ENCODE data around the gene SMC1A.
"Not testable (repeated sequence)": the region's sequence is repeated elsewhere in the genome, so short reads cannot be mapped to it uniquely, and the experiment has no call there.

SMC1A gene

GRCh38 chrX:53422086-53422860 is at the start of gene SMC1A:
SMC1A (minus strand) TSS chrX:53422654; CDS start chrX:53422600, 54 bp downstream.
- ATAC-seq = peak; percentile 90 to 92

DNA sequence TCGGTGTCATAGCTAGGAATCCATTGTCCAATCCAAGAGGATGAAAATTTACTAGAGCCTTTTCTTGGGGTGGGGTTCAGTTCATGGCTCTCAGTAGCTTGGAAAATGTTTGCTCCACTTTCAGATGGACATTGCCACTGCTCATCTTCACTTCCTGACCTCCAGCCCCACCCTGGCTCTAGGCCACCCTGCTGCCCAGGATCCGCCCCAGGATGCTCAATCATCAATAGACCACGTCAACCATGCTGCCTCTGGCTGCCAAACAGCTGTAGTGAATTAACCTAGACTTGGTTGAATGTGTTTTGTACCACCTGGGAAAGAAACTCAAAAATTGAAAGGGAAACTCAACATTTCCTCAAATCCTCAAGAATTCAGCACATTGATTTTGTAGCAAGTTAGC is 48.9 kb upstream of the SMC1A start:
- no peak for ATAC-seq

DNA sequence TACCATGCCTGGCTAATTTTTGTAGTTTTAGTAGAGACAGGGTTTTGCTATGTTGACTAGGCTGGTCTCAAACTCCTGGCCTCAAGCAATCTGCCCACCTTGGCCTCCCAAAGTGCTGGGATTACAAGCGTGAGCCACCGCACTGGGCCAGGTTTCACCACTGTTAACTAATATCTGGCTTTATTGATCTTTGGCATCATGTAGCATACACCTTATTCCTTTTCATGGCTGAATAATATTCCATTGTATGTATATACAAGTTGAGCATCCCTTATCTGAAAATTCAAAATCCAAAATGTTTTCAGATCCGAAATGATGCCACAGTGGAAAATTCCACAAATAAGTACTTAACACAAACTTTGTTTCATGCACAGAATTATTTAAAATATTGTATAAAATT is 46.2 kb upstream of the SMC1A start:
- not testable (repeated sequence) for ATAC-seq

DNA sequence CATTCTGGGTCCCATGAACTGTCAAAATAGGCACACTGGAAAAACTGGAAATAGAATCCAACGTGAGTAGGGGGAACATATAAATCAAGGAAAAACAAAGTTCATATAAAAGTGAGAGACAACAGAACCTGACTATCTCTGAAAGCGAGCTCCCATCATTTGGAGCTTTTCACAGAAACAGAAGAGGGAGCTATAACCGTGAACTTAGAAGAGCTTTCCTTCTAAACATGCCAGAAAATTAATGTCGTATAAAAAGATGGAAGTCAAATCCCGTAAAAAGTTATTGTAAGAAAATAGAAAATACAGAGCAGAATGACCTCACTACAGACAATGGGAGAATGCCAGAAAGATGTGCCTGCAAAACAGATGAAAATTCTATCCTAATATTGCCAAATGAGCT is 35.6 kb upstream of the SMC1A start:
- no peak for ATAC-seq

DNA sequence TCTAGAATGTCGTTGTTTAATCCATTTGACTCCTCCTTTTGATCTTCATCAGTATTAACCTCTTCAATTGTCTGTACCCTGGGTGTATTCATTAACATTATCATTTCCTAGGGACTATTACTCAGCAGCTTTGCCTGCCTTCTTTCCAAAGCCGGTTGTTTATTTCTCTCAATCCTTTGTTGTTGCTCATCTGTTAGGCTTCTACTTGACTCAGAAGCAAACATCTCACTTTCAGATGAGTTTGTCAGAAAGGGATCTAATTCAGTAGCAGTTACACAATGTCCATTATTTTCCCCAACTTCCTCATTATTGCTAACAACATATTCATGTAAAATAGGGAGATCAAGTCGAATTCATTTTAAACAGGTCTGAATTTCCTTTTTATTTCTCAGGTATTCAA is 33.8 kb upstream of the SMC1A start:
- no peak for ATAC-seq

- ATAC-seq = no peak
These were observed 30.4 kb upstream of the SMC1A start for GRCh38 chrX:53452812-53453211.

- no peak for ATAC-seq
These were observed 27.2 kb upstream of the SMC1A start for GRCh38 chrX:53449632-53450031.

- ATAC-seq = no peak
These were observed 25.0 kb upstream of the SMC1A start for GRCh38 chrX:53447441-53447840.

GRCh38 chrX:53445977-53446376 is 23.5 kb upstream of the SMC1A start:
- no peak for ATAC-seq

DNA sequence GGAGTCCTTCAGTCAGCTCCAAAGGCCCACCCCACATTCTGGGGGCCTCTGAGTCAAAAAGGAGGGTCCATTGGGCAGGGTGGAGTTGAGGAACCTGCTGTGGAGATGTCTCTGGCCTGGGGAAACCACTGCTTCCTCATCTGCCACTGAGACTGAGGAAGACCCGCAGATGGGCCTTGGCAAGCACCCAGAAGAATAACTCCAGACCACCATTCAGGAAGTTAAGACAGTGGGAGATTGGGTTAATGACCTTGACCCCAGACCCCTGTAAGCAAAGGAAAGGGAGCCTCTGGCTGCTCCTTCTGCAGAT is 19.8 kb upstream of the SMC1A start:
- no peak for ATAC-seq

DNA sequence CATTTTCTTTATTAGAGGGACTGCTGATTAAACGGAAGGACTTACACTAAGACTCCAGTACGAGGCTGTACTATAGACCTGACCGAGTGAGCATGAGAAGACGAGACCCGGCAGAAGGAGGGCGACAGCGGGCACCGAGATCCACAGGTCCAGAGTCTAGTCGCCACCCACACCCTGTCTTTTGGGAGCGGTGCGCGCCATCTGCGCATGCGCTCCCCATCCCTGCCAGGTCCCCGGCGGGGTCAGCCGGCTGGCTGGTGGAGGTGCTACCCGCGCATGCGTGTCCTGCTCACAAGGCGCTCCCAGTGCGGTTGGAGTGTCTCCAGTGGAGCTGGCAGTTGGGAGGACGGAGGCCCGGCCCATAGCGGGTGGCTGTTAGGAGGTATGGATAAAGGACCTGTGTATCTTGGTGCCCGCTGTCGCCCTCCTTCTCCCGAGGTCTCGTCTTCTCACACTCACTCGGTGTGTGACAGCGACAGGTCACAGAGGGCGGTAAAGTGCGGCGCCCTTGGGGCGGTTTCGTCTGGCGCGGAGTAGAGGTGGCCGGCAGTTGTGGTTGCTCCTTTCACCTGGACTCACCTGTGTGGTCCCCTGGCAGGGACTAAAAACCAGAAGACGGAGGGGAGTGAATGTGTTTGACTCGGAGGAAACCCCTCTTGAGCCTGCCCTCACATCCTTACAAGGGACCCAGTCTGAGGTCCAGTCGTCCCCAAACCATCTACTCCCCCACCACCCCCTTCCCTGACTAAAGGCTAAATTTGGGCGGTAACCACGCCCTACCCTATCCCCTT is 19.3 kb upstream of the SMC1A start:
- ATAC-seq = peak; percentile 74 to 81

- ATAC-seq = no peak
These were observed 18.4 kb upstream of the SMC1A start for GRCh38 chrX:53440621-53441517.

DNA sequence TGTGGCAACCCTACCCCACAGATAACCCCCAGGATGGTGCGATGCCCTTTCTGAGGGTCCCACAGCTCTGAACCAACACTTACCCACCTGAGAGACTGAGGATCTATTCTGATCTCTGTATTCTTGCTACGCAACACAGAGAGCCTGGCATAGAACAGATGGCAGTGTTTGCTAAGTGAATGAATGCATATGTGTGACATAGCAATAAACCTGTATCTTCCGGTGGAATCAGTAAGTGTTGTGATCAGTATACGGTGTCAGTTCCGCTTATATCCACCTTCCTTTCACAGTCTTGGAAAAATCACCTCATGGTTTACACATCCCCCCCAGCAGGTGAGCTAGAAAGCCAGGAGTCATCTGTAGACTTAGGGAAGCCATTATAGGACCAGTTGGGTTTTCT is 17.6 kb upstream of the SMC1A start:
- no peak for ATAC-seq

GRCh38 chrX:53438832-53439230 is 16.4 kb upstream of the SMC1A start:
- no peak for ATAC-seq

GRCh38 chrX:53438174-53438831 is 15.8 kb upstream of the SMC1A start:
- ATAC-seq = no peak

DNA sequence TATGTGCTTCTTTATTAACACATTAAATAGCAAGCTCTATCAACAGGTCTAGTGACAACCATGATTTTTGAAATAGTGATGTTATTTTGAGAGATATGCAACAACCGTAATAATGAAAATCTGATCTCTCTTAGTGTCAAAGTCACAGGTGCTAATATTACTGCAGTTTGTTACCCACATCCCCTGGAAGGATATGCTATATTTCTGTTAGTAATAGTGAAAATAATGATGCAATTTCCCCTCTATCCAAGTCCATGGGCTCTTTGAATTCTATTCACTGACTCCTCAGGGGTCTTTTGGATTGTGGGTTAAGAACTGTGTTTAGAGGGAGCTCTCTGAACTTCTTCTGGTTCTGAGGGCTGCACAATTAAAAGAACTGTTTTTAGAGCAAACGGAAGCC is 14.8 kb upstream of the SMC1A start:
- ATAC-seq = peak in 1 of 2 donors; percentile 19

- peak in 1 of 2 donors; percentile 42 for ATAC-seq
These were observed 13.5 kb upstream of the SMC1A start for GRCh38 chrX:53435997-53436396.

DNA sequence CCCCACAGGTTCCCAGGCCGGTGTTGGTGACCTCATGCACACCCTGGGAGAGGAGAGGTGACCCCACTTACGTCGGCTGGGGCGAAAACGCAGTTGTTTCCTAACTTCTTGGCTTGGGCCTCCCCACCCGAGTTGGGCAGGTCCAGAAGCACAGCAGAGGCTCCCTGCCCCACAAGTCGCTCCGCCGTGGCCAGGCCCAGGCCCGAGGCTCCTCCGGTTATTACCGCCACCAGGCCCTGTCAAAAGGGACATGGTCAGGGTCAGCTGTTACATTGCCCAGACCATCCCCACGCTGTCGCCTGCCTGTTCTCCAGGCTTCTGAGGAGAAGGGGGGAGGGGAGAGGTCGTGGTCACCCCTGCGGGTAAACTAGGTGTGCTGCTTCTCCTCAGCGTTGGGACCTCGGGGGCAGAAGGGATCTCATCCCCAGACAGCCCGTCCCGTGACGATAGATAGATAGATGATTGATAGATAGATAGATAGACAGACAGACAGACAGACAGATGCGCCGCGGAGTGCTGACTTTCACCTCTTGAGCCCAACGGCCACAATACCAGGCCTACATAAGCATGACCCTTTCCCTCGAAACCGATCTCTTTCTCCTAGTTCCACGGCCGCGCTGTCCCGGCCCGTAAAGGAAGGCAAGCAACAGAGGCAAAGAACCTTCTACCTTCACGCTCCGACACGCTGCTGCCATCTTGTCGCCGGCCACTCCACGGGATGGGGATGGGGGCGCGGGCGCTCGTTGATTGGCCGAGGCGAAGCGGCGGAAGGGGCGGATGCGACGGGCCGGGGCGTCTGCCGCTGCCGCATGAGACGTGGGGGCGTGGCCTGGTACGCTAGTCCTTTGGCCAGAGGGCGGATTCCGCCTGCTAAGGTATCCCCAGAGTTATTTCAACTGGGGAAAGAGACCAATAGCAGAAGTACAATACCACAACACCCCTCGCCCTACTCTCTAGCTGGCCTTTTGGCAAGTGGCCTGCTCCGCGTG is 11.5 kb upstream of the SMC1A start, which contains the start of gene HSD17B10:
TSS of gene HSD17B10 (minus strand) at position 720 of the 989 bp plus-strand sequence. CDS start at position 695, 25 bp downstream.
- ATAC-seq = peak; percentile 95 to 96

GRCh38 chrX:53430231-53430630 is 7.8 kb upstream of the SMC1A start:
- ATAC-seq = no peak

DNA sequence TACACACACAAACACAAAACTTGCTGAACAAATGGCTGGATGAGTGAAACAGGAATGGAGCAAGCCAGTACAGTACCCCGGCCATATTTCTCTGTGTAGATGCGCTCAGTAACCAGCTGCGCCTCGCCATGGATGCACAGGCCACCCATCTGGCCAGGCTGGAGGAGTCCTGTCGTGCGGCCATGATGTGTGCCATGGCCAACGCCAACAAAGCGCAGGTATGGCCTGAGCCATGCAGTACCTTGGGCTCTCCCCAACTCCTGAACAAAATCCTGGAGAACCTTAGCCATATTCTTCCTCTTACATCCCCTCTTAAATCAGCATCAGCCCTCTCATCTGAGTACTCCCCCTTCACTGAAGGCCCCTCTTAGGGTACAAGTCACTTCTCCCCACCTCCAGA is 7.3 kb upstream of the SMC1A start:
- ATAC-seq = no peak

- no peak for ATAC-seq
These were observed 430 bp upstream of the SMC1A start, which contains the start of gene RIBC1 for GRCh38 chrX:53422861-53423306. RIBC1 (plus strand) TSS chrX:53422873; CDS start chrX:53426277, 3,404 bp downstream.
